GM19438 (cell line): ENCODE results near the gene FAM217B.

Experiments used
- ATAC-seq: cut with Tn5 transposase; IDR thresholded peaks from one replicate; pipeline ENCODE4 v1.9.1; 2021; ENCODE audit warnings: low read depth; ENCODE audit not compliant: unreplicated experiment

Gene FAM217B

GRCh38 chr20:59940129-59940955 is at the start of gene FAM217B, which contains the start of gene PPP1R3D:
Gene FAM217B, plus strand, starts transcription at chr20:59940389. Its CDS starts 3,555 bp downstream, at chr20:59943944.
Gene PPP1R3D, minus strand, starts transcription at chr20:59940305. Its CDS starts 374 bp downstream, at chr20:59939931.
- ATAC-seq = peak; percentile 95

- no peak for ATAC-seq
These were observed 48.6 kb upstream of the FAM217B start for GRCh38 chr20:59891581-59891980.

- ATAC-seq = no peak
These were observed 44.3 kb upstream of the FAM217B start for GRCh38 chr20:59895908-59896307.

- ATAC-seq = no peak
These were observed 37.7 kb upstream of the FAM217B start for GRCh38 chr20:59902470-59902869.

GRCh38 chr20:59903621-59904020 is 36.6 kb upstream of the FAM217B start:
- ATAC-seq = no peak

GRCh38 chr20:59908855-59909254 is 31.3 kb upstream of the FAM217B start:
- ATAC-seq = no peak

GRCh38 chr20:59911041-59911440 is 29.1 kb upstream of the FAM217B start:
- ATAC-seq = no peak

GRCh38 chr20:59912609-59913008 is 27.6 kb upstream of the FAM217B start:
- no peak for ATAC-seq

- no peak for ATAC-seq
These were observed 19.2 kb upstream of the FAM217B start for GRCh38 chr20:59920944-59921343.

GRCh38 chr20:59923514-59923913 is 16.7 kb upstream of the FAM217B start:
- no peak for ATAC-seq

- no peak for ATAC-seq
These were observed 14.8 kb upstream of the FAM217B start for GRCh38 chr20:59925359-59925758.

GRCh38 chr20:59925899-59926298 is 14.3 kb upstream of the FAM217B start:
- no peak for ATAC-seq

- ATAC-seq = no peak
These were observed 8.5 kb upstream of the FAM217B start for GRCh38 chr20:59931511-59932312.

GRCh38 chr20:59932616-59933295 is 7.4 kb upstream of the FAM217B start:
- no peak for ATAC-seq

GRCh38 chr20:59933296-59933848 is 6.8 kb upstream of the FAM217B start, which contains the start of gene SYCP2:
Gene SYCP2, minus strand, starts transcription at chr20:59933637. Its CDS starts 11,224 bp downstream, at chr20:59922413.
- peak; percentile 30 for ATAC-seq

- peak; percentile 84 for ATAC-seq
These were observed 6.2 kb upstream of the FAM217B start for GRCh38 chr20:59933849-59934585.

- no peak for ATAC-seq
These were observed 4.6 kb upstream of the FAM217B start for GRCh38 chr20:59935457-59936185.

GRCh38 chr20:59936409-59936808 is 3.8 kb upstream of the FAM217B start:
- no peak for ATAC-seq

GRCh38 chr20:59937150-59937549 is 3.0 kb upstream of the FAM217B start:
- ATAC-seq = no peak
